ENCODE results near the gene NFATC1. TPM values are rescaled to one million over a fixed set of nuclear protein-coding genes. Genes with fewer than 3 reads are reported as not detected.
A peak's percentile ranks its signal among the peaks of the same experiment; 100 is the strongest.
"Not testable (repeated sequence)": the region's sequence is repeated elsewhere in the genome, so short reads cannot be mapped to it uniquely, and the experiment has no call there.

NFATC1 gene
- total RNA-seq, 3 donors from 2014 or later: 62.7 to 80.8 (median 75.2) TPM

GRCh38 chr18:79476031-79476917, 80.5 kb downstream of the NFATC1 start:
- peaks cover 16% of the 10 kb centered on the region for H3K36me3 Mint-ChIP-seq (ENCODE audit: insufficient read depth)
- no peak for DNase-seq
- H3K27me3 Mint-ChIP-seq (ENCODE audit: low read depth): no peaks in the 10 kb centered on the region
- H3K9me3 Mint-ChIP-seq: no peaks in the 10 kb centered on the region
- H3K4me3 Mint-ChIP-seq: no peak overlapping the region
- no peak for ATAC-seq
- H3K4me1 Mint-ChIP-seq (ENCODE audit: low read depth): peaks cover 8% of the 10 kb centered on the region

- H3K27me3 Mint-ChIP-seq (ENCODE audit: low read depth): no peaks in the 10 kb centered on the region
- H3K9me3 Mint-ChIP-seq: no peaks in the 10 kb centered on the region
- no peak overlapping the region for H3K4me3 Mint-ChIP-seq
- peaks cover 16% of the 10 kb centered on the region for H3K36me3 Mint-ChIP-seq (ENCODE audit: insufficient read depth)
- DNase-seq (no peak), ATAC-seq (no peak)
- H3K4me1 Mint-ChIP-seq (ENCODE audit: low read depth): peaks cover 8% of the 10 kb centered on the region
Observed at GRCh38 chr18:79476918-79477571, 81.3 kb downstream of the NFATC1 start.

GRCh38 chr18:79477711-79478483, 82.2 kb downstream of the NFATC1 start:
- Mint-ChIP-seq H3K4me1 (ENCODE audit: low read depth) (peaks cover 8% of the 10 kb centered on the region), H3K9me3 (no peaks in the 10 kb centered on the region), H3K4me3 (no peak overlapping the region), H3K27me3 (ENCODE audit: low read depth) (no peaks in the 10 kb centered on the region), H3K36me3 (ENCODE audit: insufficient read depth) (peaks cover 12% of the 10 kb centered on the region)
- DNase-seq (no peak), ATAC-seq (peak in 1 of 2 donors; percentile 53)

- Mint-ChIP-seq H3K4me3 (no peak overlapping the region), H3K27me3 (ENCODE audit: low read depth) (no peaks in the 10 kb centered on the region), H3K4me1 (ENCODE audit: low read depth) (peaks cover 8% of the 10 kb centered on the region), H3K36me3 (ENCODE audit: insufficient read depth) (peaks cover 10% of the 10 kb centered on the region), H3K9me3 (no peaks in the 10 kb centered on the region)
- DNase-seq: no peak
- ATAC-seq: peak in 1 of 2 donors; percentile 10
Observed at GRCh38 chr18:79478484-79479115, 82.9 kb downstream of the NFATC1 start.

GRCh38 chr18:79479116-79479760, 83.5 kb downstream of the NFATC1 start:
- H3K36me3 Mint-ChIP-seq (ENCODE audit: insufficient read depth): peaks cover 10% of the 10 kb centered on the region
- no peaks in the 10 kb centered on the region for H3K27me3 Mint-ChIP-seq (ENCODE audit: low read depth)
- no peaks in the 10 kb centered on the region for H3K9me3 Mint-ChIP-seq
- DNase-seq: no peak
- no peak for ATAC-seq
- peaks cover 8% of the 10 kb centered on the region for H3K4me1 Mint-ChIP-seq (ENCODE audit: low read depth)
- H3K4me3 Mint-ChIP-seq: no peak overlapping the region

- no peak for DNase-seq
Observed at GRCh38 chr18:79479761-79480161, 84.0 kb downstream of the NFATC1 start.

GRCh38 chr18:79480171-79481045, 84.7 kb downstream of the NFATC1 start:
- Mint-ChIP-seq H3K9me3 (no peaks in the 10 kb centered on the region), H3K27me3 (ENCODE audit: low read depth) (no peaks in the 10 kb centered on the region), H3K36me3 (ENCODE audit: insufficient read depth) (peaks cover 14% of the 10 kb centered on the region), H3K4me1 (ENCODE audit: low read depth) (peaks cover 11% of the 10 kb centered on the region), H3K4me3 (no peak overlapping the region)
- ATAC-seq (no peak), DNase-seq (no peak)

More at GRCh38 chr18:79479761-79480161, 84.0 kb downstream of the NFATC1 start:
- H3K36me3 Mint-ChIP-seq (ENCODE audit: insufficient read depth): peaks cover 14% of the 10 kb centered on the region
- no peak for ATAC-seq
- H3K4me3 Mint-ChIP-seq: no peak overlapping the region
- H3K4me1 Mint-ChIP-seq (ENCODE audit: low read depth): peaks cover 11% of the 10 kb centered on the region
- H3K27me3 Mint-ChIP-seq (ENCODE audit: low read depth): no peaks in the 10 kb centered on the region
- H3K9me3 Mint-ChIP-seq: no peaks in the 10 kb centered on the region

GRCh38 chr18:79481046-79481790, 85.5 kb downstream of the NFATC1 start:
- Mint-ChIP-seq H3K4me3 (no peak overlapping the region), H3K4me1 (ENCODE audit: low read depth) (peaks cover 11% of the 10 kb centered on the region), H3K27me3 (ENCODE audit: low read depth) (no peaks in the 10 kb centered on the region), H3K36me3 (ENCODE audit: insufficient read depth) (peaks cover 14% of the 10 kb centered on the region), H3K9me3 (no peaks in the 10 kb centered on the region)
- no peak for ATAC-seq
- no peak for DNase-seq

- DNase-seq; H3K36me3 Mint-ChIP-seq (ENCODE audit: insufficient read depth); H3K4me3 Mint-ChIP-seq; H3K9me3 Mint-ChIP-seq; H3K27me3 Mint-ChIP-seq (ENCODE audit: low read depth); ATAC-seq; H3K4me1 Mint-ChIP-seq (ENCODE audit: low read depth): not testable (repeated sequence)
Observed at GRCh38 chr18:79483393-79483792, 87.7 kb downstream of the NFATC1 start.

GRCh38 chr18:79483971-79484491, 88.3 kb downstream of the NFATC1 start:
- DNase-seq (no peak), ATAC-seq (no peak)
- peaks cover 8% of the 10 kb centered on the region for H3K36me3 Mint-ChIP-seq (ENCODE audit: insufficient read depth)
- no peaks in the 10 kb centered on the region for H3K27me3 Mint-ChIP-seq (ENCODE audit: low read depth)
- peaks cover 4% of the 10 kb centered on the region for H3K4me1 Mint-ChIP-seq (ENCODE audit: low read depth)
- H3K4me3 Mint-ChIP-seq: no peak overlapping the region
- no peaks in the 10 kb centered on the region for H3K9me3 Mint-ChIP-seq

GRCh38 chr18:79484661-79485621, 89.2 kb downstream of the NFATC1 start:
- DNase-seq: no peak
- H3K9me3 Mint-ChIP-seq: no peaks in the 10 kb centered on the region
- no peak overlapping the region for H3K4me3 Mint-ChIP-seq
- H3K27me3 Mint-ChIP-seq (ENCODE audit: low read depth): no peaks in the 10 kb centered on the region
- H3K4me1 Mint-ChIP-seq (ENCODE audit: low read depth): peaks cover 7% of the 10 kb centered on the region
- ATAC-seq: no peak
- peaks cover 4% of the 10 kb centered on the region for H3K36me3 Mint-ChIP-seq (ENCODE audit: insufficient read depth)

All from activated T-cell treated with anti-CD3 and anti-CD28 coated beads, Interleukin-2, amount 50 U/mL, for 4 hours (primary cell).